Measurements from ENCODE around the gene AK9.

The AK9 gene

DNA sequence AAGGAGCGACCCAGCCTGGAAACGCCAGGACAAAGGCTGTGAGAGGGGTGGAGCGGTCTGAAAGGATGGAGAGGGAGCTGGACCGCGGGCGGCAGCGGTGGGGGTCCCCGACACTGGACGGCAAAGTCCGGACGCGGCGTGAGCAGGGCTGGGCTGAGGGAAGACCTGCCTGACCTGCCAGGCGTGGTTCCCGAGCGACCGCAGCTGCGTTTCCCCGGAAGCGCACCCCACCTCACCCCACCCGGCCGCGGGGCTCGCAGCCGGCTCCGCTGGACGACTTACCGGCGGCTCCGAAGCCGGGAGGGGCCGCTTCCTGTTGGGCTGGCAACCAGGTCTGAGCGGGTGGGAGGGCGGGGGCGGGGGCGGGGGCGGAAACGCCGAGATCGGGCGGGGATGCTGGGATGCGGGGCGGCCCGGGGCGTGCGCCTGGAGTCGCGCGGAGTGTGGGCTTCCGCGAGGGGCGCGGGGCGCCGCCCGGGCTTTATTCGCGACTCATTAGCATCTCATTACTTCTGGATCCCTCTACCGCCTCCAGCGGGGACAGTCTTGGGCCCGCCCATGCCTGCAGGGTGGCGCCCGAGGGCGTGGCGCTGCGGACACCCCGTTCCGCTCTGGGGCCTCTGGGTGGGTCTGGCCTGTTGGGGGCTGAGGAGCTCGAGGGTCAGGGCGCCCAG, 235.4 kb downstream of the AK9 start, which contains the start of gene MICAL1:
MICAL1 (minus strand) TSS at position 336 of the 674 bp plus-strand sequence. CDS start 1,576 bp downstream, outside the sequence.
- DNase-seq = peak in 11 of 14 donors; percentile 26 to 70 (median 56)

DNA sequence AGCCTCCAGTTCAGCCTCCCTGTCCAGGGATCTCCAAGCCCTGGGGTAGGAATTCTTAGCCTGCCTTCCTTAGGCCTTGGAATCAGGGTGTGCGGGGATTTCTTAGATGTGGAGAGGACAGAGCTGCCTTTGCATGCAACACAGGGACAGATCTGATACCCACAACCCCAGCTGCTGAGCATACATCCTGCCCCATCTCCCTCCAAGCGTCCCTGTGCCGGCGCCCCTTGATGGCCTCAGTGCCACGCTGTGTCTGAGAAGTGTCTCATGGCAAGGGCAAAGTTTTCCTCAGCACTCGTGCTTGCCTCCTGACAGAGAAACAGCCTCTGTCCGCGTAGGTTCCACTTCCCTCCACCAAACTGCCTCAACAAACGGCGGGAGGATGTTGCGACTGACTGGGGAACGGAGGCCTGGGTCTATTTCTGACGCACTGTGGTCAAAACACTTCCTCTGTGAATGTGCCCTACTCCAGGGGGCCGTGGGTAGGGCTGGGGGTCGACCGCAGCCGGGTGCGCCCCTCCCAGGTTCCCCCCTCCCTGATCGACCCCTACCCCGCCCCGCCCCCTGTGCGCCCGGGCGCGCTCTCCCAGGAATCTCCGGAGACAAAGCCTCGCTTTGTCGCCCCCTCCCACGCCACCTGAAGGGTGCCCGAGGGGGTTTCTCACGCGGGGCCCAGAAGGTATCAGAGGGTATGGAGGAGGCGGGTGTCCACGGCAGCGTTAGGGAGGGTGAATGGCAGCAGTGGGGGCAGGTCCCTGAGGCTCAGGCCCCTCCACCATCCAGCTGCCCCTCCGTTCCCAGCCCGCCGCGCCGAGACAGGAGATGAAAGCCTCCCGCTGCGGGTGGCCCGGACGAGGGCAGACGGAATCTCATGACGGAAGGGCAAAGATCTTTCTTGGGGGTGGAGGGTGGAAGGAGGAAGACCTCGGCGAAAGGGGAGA, 236.2 kb downstream of the AK9 start:
- peak in 12 of 14 donors; percentile 26 to 63 (median 46) for DNase-seq

DNA sequence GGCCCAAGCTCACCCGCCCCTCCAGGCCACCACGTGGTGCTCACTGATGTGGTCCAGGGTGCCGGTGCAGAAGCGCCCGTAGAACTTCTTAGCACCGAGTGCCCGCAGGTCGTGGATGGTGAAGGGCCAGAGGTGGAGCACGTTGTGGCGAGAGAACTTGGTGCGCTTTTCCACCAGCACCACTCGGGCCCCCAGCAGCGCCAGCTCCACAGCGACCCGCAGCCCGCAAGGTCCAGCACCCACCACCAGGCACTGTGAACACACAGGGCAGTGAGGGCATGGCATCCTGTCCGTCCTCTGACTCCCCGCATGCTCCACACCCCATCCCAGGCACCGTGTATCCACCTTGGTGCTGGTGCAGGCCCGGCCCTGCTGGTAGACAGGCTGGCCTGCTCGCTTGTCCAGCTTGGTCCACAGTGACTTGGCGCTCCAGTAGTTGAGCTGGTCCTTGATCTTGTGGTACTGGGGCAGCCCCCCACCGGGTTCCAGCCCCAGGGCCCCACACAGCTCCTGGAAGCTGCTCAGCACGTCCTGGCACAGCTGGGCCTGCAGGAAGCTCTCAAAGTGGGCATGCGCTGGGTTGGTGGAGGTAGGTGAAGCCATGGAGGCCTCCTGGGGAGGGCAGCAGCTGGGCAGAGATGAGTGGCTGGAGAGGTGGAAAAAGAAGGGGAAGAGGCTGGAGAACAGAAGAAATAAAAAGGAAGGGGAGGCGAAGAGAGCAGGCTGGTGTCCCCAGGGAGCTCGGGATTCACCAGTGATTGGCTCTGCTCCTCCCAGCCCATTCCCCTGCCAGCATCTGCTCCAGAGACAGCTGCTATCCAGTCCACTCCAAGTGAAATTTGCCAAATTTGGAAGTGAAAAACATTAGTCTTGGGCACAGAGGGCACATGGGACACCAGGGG, 237.2 kb downstream of the AK9 start:
- no peak for DNase-seq

DNA sequence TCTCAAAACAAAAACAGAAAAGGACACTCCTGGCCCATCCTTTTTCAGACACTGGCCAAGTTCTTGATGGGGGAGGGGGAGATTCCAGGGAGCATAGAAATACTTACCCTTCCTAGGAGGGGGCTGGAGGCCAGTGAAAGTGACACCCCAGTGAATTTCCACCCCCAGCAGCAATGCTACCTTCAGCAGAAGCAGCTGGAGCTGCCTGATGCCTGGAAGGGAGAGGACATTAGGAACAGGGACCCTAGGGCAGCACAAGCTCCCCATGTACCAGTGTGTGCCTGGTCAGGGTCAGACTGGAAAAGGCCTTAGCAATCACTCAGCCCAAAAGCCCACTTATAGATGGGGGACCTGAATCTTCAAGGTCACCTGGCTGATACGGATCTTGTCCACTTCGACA, 237.8 kb downstream of the AK9 start:
- DNase-seq = no peak

DNA sequence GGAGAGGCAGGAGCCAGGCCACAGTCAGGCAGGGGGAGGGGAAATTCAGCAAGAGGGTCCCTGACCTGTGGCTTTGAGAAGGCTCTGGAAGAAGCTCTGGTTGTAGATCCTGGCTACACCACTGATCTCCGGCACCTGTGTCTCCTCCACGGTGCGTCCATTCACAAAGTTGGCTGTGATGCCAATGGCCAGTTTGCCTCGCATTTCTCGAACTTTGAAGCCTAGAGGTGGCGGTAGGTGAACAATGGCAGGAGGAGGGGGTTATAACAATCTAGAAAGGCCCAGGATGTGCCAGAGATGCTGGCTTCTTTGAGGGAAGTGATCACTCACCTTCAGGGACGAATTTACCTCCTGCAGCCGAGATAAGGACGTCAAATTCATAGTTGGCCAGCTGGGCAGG, 238.8 kb downstream of the AK9 start:
- DNase-seq = no peak

DNA sequence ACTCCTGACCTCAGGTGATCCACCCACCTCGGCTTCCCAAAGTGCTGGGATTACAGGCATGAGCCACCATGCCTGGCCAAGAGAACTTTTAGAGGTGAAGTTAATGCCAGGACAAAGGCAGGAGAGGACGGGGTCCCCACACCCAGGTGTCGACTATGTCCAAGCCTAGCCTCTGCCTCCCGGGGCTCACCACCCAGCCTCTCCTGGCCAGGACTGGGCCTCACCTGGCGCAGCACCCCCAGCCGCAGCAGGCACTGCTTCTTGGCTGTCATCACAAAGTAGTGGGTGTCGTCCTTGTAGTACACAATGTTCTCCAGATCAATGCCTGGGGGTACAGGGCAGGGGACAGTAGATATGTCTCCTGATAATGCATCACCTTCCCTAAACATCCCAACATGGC, 239.6 kb downstream of the AK9 start:
- no peak for DNase-seq

DNA sequence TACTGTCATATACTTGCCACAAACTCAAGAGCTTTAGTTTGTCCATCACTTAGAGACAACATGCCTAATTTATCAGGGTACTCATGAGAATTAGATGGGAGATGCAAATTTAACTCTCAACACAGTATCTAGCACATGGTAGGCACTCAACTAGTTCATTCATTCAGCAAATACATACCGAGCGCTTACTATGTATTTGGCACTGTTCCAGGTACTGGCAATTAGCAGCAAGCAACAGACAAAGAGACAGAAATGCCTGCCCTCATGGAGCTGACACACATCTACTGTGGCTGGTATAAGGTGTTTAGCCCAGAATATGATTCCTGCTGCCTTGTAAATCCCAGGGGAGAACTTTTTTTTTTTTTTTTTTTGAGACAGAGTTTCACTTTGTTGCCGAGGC, 240.2 kb downstream of the AK9 start:
- DNase-seq = no peak

GRCh38 chr6:109449795-109450673, 241.0 kb downstream of the AK9 start:
- no peak for DNase-seq

DNA sequence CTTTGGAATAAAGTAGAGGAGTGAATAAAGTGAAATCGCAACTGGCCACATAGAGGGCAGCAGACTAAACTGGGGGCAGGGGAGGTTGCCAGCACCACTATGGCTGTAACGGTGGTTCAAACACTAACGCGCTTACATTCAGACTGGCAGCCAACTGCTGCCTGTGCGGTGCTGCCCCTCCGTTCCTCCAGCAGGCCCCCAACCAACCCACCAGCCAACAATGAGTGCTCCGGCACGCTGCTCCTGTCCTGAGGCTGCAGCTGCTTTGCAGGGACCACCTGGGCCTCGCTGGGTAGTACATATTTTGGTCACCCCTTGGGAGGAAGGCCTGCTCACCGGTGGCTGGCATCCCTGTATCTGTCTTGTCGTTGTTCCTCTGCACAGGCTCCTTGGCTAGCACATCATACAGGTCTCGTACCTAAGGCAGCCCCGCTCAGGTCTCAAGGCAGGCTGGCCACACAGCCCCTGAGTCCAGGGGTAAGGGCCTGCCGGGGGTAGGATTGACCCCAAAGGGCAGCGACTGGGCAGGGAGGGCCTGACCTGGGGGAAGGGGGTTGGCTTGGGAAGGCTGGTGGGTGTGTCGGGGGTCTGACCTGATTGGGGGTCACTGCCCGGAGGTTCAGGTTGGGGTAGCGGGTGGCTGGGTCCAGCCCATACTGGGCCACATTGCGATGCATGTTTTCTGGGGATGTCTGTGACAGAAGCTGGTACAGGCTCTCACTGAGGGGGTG, 241.8 kb downstream of the AK9 start:
- DNase-seq = no peak

DNA sequence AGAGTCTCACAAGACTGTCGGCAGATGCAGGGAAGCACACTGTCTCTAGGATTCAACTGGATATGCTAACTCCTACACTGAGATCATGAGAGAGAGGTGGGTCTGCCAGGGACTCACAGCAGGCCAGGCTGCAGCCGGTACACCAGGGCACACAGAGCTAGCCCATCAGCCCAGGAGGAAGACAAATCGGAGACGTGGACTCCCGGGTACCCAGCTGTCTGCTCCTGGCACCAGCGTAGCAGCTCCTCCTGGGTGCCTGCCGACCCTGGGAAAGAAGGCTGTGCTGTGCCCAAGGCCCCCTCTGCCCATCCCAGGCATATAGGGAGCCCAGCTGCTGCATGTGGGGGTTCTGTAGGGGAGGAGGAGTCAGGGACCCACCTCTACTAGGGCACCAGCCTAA, 242.4 kb downstream of the AK9 start:
- DNase-seq = no peak

DNA sequence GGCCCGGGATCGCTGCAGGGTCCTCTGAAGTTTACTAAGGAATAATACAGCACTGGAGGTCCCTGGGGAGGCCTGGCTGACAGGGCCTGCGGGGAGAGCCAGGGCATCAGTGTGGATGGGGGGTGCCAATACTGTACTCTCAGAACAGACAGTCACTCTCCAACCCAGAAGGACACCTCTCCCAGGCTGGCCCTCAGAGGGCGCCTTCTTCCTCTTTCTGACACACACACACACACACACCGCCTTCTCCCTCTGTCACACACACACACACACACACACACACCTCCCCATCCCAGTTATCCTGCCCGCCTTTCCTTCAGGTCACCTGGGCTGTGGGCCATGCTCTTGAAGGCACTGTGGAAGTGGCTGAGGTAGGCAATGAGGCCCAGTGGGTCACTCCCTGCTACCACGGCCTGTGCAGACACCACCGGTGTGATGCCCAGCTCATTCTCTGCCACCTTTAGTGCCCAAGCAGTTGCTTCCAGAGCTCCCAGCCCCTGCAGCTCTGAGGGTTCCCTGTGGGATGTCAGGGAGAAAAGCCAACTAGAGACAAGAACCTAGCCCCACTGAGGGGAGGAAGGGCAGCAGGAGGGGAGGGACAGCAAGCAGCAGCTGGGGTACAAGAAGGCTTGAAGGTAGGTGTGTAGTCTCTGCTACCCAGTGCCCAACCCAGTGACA, 243.0 kb downstream of the AK9 start:
- no peak for DNase-seq

DNA sequence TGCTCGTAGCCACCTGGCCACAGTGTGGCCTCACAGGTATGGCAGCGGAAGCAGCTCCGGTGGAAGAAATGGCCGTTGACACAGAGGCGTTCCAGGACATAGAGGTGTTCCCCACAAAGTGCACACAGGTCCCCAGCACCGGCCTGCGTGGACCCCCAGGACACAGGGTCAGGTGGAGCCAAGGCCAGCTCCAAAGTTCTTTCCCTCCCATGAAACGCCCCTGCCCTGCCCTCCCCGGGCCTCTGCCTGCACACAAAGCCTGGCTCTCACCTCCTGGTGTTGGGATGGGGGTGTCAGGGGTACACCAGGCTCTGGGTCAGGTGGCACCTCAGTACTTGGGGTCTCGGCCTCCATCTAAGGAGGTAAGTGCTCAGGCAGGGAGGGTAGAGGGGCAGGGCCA, 243.9 kb downstream of the AK9 start:
- DNase-seq = no peak

GRCh38 chr6:109446541-109446940, 244.5 kb downstream of the AK9 start:
- no peak for DNase-seq

DNA sequence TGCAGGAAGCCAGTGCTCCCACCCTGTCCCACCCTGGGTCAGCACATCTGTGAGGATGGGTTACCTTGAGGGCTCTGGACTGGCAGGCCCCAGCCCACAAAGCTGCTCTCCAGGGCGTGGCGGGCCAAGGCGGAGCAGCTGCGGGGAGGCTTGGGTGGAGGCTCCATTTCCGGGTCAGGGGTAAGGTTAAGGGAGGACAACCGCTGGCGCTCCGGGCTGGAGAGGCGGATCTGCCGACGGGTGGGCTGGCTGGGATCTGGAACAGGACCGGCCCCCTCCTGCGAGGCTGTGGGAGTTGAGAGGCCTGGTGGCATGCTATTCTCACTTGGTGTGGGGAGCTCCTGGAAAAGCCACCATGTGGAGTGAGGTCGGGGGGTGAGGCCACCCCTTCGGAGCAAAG, 244.9 kb downstream of the AK9 start:
- no peak for DNase-seq

DNA sequence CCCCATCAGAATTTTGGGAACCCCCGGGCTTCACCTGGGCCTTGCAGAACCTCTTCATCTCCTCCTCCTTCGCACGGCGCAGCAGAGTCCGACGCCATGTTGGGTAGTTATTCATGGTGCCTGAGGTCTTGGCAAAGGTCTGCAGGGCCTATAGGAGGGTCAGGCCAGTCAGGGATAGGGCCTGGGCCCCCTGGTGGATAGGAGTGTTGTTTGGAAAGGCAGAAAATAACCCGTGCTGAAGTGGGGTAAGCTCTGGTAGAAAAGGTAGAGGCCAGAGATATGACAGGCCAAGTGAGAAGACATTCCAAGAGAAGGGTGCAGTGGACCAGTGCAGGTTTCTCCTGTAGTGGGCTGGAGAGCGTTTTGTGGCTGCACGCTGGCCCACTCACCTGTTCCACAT, 245.6 kb downstream of the AK9 start:
- no peak for DNase-seq

- no peak for DNase-seq
Observed at GRCh38 chr6:109443425-109443950, 247.5 kb downstream of the AK9 start.
